ENCODE data around the gene MYBPHL.

MYBPHL gene

GRCh38 chr1:109282497-109282951, 24.3 kb downstream of the MYBPHL start:
- Histone ChIP-seq H3K36me3 (ENCODE audit: insufficient read depth, low read length) (peaks cover 36% of the 10 kb centered on the region), H2AFZ (ENCODE audit: low read depth, low read length) (peak overlapping the region; percentile 7), H3K27me3 (ENCODE audit: insufficient read depth, low read length) (no peaks in the 10 kb centered on the region), H3K4me3 (ENCODE audit: low read length) (peak overlapping the region; percentile 86), H3K4me1 (ENCODE audit: insufficient read depth, low read length) (peaks cover 69% of the 10 kb centered on the region), H3K9me3 (ENCODE audit: low read length) (no peaks in the 10 kb centered on the region)

GRCh38 chr1:109281680-109282496, 24.9 kb downstream of the MYBPHL start:
- Histone ChIP-seq H3K27me3 (ENCODE audit: insufficient read depth, low read length) (no peaks in the 10 kb centered on the region), H3K4me1 (ENCODE audit: insufficient read depth, low read length) (peaks cover 71% of the 10 kb centered on the region), H3K36me3 (ENCODE audit: insufficient read depth, low read length) (peaks cover 37% of the 10 kb centered on the region), H3K4me3 (ENCODE audit: low read length) (peak overlapping the region; percentile 86), H3K9me3 (ENCODE audit: low read length) (no peaks in the 10 kb centered on the region), H2AFZ (ENCODE audit: low read depth, low read length) (no peak overlapping the region)

- H3K36me3 ChIP-seq (ENCODE audit: insufficient read depth, low read length): peaks cover 37% of the 10 kb centered on the region
- no peaks in the 10 kb centered on the region for H3K9me3 ChIP-seq (ENCODE audit: low read length)
- no peaks in the 10 kb centered on the region for H3K27me3 ChIP-seq (ENCODE audit: insufficient read depth, low read length)
- H3K4me3 ChIP-seq (ENCODE audit: low read length): peak overlapping the region; percentile 86
- H2AFZ ChIP-seq (ENCODE audit: low read depth, low read length): no peak overlapping the region
- peaks cover 62% of the 10 kb centered on the region for H3K4me1 ChIP-seq (ENCODE audit: insufficient read depth, low read length)
Observed at GRCh38 chr1:109280862-109281261, 25.9 kb downstream of the MYBPHL start.

- peaks cover 42% of the 10 kb centered on the region for H3K36me3 ChIP-seq (ENCODE audit: insufficient read depth, low read length)
- peaks cover 64% of the 10 kb centered on the region for H3K4me1 ChIP-seq (ENCODE audit: insufficient read depth, low read length)
- no peak overlapping the region for H3K4me3 ChIP-seq (ENCODE audit: low read length)
- no peaks in the 10 kb centered on the region for H3K9me3 ChIP-seq (ENCODE audit: low read length)
- no peaks in the 10 kb centered on the region for H3K27me3 ChIP-seq (ENCODE audit: insufficient read depth, low read length)
- no peak overlapping the region for H2AFZ ChIP-seq (ENCODE audit: low read depth, low read length)
Observed at GRCh38 chr1:109279615-109280278, 27.1 kb downstream of the MYBPHL start.

GRCh38 chr1:109277434-109278204, 29.2 kb downstream of the MYBPHL start:
- H3K27me3 ChIP-seq (ENCODE audit: insufficient read depth, low read length): no peaks in the 10 kb centered on the region
- H2AFZ ChIP-seq (ENCODE audit: low read depth, low read length): no peak overlapping the region
- H3K36me3 ChIP-seq (ENCODE audit: insufficient read depth, low read length): peaks cover 53% of the 10 kb centered on the region
- no peaks in the 10 kb centered on the region for H3K9me3 ChIP-seq (ENCODE audit: low read length)
- H3K4me1 ChIP-seq (ENCODE audit: insufficient read depth, low read length): peaks cover 52% of the 10 kb centered on the region
- H3K4me3 ChIP-seq (ENCODE audit: low read length): no peak overlapping the region

- no peaks in the 10 kb centered on the region for H3K27me3 ChIP-seq (ENCODE audit: insufficient read depth, low read length)
- H2AFZ ChIP-seq (ENCODE audit: low read depth, low read length): no peak overlapping the region
- peaks cover 63% of the 10 kb centered on the region for H3K36me3 ChIP-seq (ENCODE audit: insufficient read depth, low read length)
- H3K4me3 ChIP-seq (ENCODE audit: low read length): no peak overlapping the region
- peaks cover 37% of the 10 kb centered on the region for H3K4me1 ChIP-seq (ENCODE audit: insufficient read depth, low read length)
- H3K9me3 ChIP-seq (ENCODE audit: low read length): no peaks in the 10 kb centered on the region
Observed at GRCh38 chr1:109275706-109276345, 31.0 kb downstream of the MYBPHL start.

- H2AFZ ChIP-seq (ENCODE audit: low read depth, low read length): no peak overlapping the region
- peaks cover 63% of the 10 kb centered on the region for H3K36me3 ChIP-seq (ENCODE audit: insufficient read depth, low read length)
- no peaks in the 10 kb centered on the region for H3K27me3 ChIP-seq (ENCODE audit: insufficient read depth, low read length)
- H3K4me3 ChIP-seq (ENCODE audit: low read length): no peak overlapping the region
- no peaks in the 10 kb centered on the region for H3K9me3 ChIP-seq (ENCODE audit: low read length)
- peaks cover 26% of the 10 kb centered on the region for H3K4me1 ChIP-seq (ENCODE audit: insufficient read depth, low read length)
Observed at GRCh38 chr1:109274533-109275476, 32.0 kb downstream of the MYBPHL start.

GRCh38 chr1:109273570-109274288, 33.1 kb downstream of the MYBPHL start:
- H3K9me3 ChIP-seq (ENCODE audit: low read length): no peaks in the 10 kb centered on the region
- no peak overlapping the region for H3K4me3 ChIP-seq (ENCODE audit: low read length)
- H3K4me1 ChIP-seq (ENCODE audit: insufficient read depth, low read length): peaks cover 23% of the 10 kb centered on the region
- H3K27me3 ChIP-seq (ENCODE audit: insufficient read depth, low read length): no peaks in the 10 kb centered on the region
- no peak overlapping the region for H2AFZ ChIP-seq (ENCODE audit: low read depth, low read length)
- H3K36me3 ChIP-seq (ENCODE audit: insufficient read depth, low read length): peaks cover 67% of the 10 kb centered on the region

GRCh38 chr1:109272831-109273547, 33.8 kb downstream of the MYBPHL start:
- H3K4me3 ChIP-seq (ENCODE audit: low read length): no peak overlapping the region
- H2AFZ ChIP-seq (ENCODE audit: low read depth, low read length): no peak overlapping the region
- H3K4me1 ChIP-seq (ENCODE audit: insufficient read depth, low read length): peaks cover 19% of the 10 kb centered on the region
- H3K9me3 ChIP-seq (ENCODE audit: low read length): no peaks in the 10 kb centered on the region
- H3K36me3 ChIP-seq (ENCODE audit: insufficient read depth, low read length): peaks cover 68% of the 10 kb centered on the region
- H3K27me3 ChIP-seq (ENCODE audit: insufficient read depth, low read length): no peaks in the 10 kb centered on the region

GRCh38 chr1:109272021-109272799, 34.6 kb downstream of the MYBPHL start:
- Histone ChIP-seq H3K9me3 (ENCODE audit: low read length) (no peaks in the 10 kb centered on the region), H3K4me3 (ENCODE audit: low read length) (no peak overlapping the region), H3K36me3 (ENCODE audit: insufficient read depth, low read length) (peaks cover 70% of the 10 kb centered on the region), H2AFZ (ENCODE audit: low read depth, low read length) (no peak overlapping the region), H3K27me3 (ENCODE audit: insufficient read depth, low read length) (no peaks in the 10 kb centered on the region), H3K4me1 (ENCODE audit: insufficient read depth, low read length) (peaks cover 14% of the 10 kb centered on the region)
